ENCODE data around the gene GNB2.

The GNB2 gene

DNA sequence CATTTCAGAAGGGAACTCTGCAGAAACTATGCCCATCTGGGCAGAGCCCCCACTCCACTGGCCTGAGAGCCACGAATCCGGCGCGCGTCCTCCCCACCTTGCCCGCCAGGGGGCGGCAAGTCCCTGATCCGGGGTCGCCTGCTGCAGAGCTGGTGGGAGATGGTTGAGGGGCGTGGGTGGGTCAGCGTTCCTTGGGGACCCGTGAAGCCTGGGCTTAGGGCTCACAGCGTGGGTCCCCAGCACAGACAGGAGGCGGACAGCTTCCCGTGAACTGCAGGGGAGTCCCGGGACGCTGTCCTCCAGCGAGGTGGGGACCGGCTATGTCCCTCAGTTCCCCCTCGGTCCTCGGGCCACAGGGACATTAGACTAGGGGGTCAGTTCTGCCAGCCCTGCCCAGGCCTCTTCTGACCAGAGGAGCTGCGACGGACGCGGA lies 31.8 kb downstream of the GNB2 start:
- no peaks in the 10 kb centered on the region for H3K9me3 ChIP-seq (ENCODE audit: insufficient read depth, low read length)
- H4K20me1 ChIP-seq (ENCODE audit: insufficient read depth, low read length), result no peaks in the 10 kb centered on the region
- H3K9ac ChIP-seq (ENCODE audit: low read length), result peak overlapping the region; percentile 99
- peak overlapping the region; percentile 90 for H3K4me3 ChIP-seq (ENCODE audit: low read length)
- H3K36me3 ChIP-seq (replicated peaks; ENCODE audit: low read depth, low read length), result peaks cover 8% of the 10 kb centered on the region
- peak overlapping the region; percentile 85 for H3K27ac ChIP-seq (ENCODE audit: low read length)
- TF ChIP-seq, protein P1, sequence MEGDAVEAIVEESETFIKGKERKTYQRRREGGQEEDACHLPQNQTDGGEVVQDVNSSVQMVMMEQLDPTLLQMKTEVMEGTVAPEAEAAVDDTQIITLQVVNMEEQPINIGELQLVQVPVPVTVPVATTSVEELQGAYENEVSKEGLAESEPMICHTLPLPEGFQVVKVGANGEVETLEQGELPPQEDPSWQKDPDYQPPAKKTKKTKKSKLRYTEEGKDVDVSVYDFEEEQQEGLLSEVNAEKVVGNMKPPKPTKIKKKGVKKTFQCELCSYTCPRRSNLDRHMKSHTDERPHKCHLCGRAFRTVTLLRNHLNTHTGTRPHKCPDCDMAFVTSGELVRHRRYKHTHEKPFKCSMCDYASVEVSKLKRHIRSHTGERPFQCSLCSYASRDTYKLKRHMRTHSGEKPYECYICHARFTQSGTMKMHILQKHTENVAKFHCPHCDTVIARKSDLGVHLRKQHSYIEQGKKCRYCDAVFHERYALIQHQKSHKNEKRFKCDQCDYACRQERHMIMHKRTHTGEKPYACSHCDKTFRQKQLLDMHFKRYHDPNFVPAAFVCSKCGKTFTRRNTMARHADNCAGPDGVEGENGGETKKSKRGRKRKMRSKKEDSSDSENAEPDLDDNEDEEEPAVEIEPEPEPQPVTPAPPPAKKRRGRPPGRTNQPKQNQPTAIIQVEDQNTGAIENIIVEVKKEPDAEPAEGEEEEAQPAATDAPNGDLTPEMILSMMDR (IDR thresholded peaks at IDR 0.05; ENCODE audit: low read depth, low read length), result peak; percentile 86
- no peak for TF ChIP-seq EZH2phosphoT487 (IDR thresholded peaks at IDR 0.05; ENCODE audit: low read depth)
- peaks cover 4% of the 10 kb centered on the region for H3K27me3 ChIP-seq (ENCODE audit: low read depth, low read length)
- H3K4me1 ChIP-seq (ENCODE audit: low read length), result peaks cover 14% of the 10 kb centered on the region
- peak overlapping the region; percentile 86 for H3K4me2 ChIP-seq (ENCODE audit: low read length)
- peaks cover 29% of the 10 kb centered on the region for H3K79me2 ChIP-seq (ENCODE audit: low read length)
- H2AFZ ChIP-seq (ENCODE audit: low read depth, low read length), result peak overlapping the region; percentile 36; the same call in 1 of the 2 replicates

DNA sequence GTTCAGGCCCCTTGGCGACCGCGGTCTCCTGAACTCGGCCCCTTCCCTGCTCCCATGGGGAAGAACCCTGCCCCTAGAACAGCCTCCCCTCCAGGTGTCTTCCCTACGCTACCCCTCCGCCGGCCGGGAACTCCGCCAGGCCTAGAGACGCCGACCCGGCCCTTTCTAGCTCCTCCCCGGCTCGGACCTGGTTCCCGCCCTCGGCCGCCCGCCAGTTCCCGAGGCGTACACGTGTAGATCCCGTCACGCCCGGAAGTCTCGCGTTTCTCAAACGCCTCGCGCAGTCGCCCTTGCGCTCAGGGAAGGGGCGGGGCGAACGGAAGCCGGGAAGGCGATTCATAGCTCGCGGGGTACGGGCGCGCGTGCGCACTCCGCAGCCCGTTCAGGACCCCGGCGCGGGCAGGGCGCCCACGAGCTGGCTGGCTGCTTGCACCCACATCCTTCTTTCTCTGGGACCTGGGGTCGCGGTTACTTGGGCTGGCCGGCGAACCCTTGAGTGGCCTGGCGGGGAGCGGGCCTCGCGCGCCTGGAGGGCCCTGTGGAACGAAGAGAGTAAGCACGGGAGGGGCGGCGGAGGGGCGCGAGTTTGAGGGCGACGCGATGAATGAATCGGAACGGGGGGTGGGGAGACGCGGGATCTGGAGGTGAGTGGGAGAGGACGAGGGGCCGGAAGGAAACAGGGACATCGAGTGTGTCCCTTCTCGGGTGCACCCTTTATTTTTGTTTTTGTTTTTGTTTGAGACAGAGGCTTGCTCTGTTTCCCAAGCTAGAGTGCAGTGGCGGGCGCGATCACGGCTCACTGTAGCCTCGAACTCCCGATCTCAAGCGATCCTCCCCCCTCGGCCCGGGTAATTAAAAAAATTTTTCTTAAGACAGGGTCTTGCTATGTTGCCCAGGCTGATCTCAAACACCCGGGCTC lies 32.5 kb downstream of the GNB2 start, which contains the start of gene POP7:
Gene POP7 (plus strand): TSS at position 369 of the 919 bp plus-strand sequence. CDS start 710 bp downstream, outside the sequence.
- H4K20me1 ChIP-seq (ENCODE audit: insufficient read depth, low read length), result no peaks in the 10 kb centered on the region
- no peaks in the 10 kb centered on the region for H3K27me3 ChIP-seq (ENCODE audit: low read depth, low read length)
- H2AFZ ChIP-seq (ENCODE audit: low read depth, low read length), result peak within 1 kb of the TSS; percentile 36; the same call in 1 of the 2 replicates
- TF ChIP-seq, protein P1 (IDR thresholded peaks at IDR 0.05; ENCODE audit: low read depth, low read length), result no peak
- no peak for TF ChIP-seq EZH2phosphoT487 (IDR thresholded peaks at IDR 0.05; ENCODE audit: low read depth)
- peaks cover 8% of the 10 kb centered on the region for H3K36me3 ChIP-seq (replicated peaks; ENCODE audit: low read depth, low read length)
- peaks cover 29% of the 10 kb centered on the region for H3K79me2 ChIP-seq (ENCODE audit: low read length)
- H3K4me1 ChIP-seq (ENCODE audit: low read length), result peaks cover 14% of the 10 kb centered on the region
- H3K4me3 ChIP-seq (ENCODE audit: low read length), result peak within 1 kb of the TSS; percentile 90
- H3K9ac ChIP-seq (ENCODE audit: low read length), result peak within 1 kb of the TSS; percentile 99
- peak within 1 kb of the TSS; percentile 95 for H3K4me2 ChIP-seq (ENCODE audit: low read length)
- no peaks in the 10 kb centered on the region for H3K9me3 ChIP-seq (ENCODE audit: insufficient read depth, low read length)
- peak within 1 kb of the TSS; percentile 85 for H3K27ac ChIP-seq (ENCODE audit: low read length)

DNA sequence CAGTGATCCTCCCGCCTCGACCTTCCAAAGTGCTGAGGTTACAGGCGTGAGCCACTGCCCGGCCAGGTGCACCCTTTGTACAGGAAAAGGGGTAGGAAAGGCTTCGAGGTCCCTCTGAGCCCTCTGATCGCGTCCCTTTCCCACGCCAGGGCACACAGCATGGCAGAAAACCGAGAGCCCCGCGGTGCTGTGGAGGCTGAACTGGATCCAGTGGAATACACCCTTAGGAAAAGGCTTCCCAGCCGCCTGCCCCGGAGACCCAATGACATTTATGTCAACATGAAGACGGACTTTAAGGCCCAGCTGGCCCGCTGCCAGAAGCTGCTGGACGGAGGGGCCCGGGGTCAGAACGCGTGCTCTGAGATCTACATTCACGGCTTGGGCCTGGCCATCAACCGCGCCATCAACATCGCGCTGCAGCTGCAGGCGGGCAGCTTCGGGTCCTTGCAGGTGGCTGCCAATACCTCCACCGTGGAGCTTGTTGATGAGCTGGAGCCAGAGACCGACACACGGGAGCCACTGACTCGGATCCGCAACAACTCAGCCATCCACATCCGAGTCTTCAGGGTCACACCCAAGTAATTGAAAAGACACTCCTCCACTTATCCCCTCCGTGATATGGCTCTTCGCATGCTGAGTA lies 33.3 kb downstream of the GNB2 start:
- peaks cover 29% of the 10 kb centered on the region for H3K79me2 ChIP-seq (ENCODE audit: low read length)
- H2AFZ ChIP-seq (ENCODE audit: low read depth, low read length), result no peak overlapping the region
- peak overlapping the region; percentile 85; the same call in 1 of the 2 replicates for H3K27ac ChIP-seq (ENCODE audit: low read length)
- peak overlapping the region; percentile 99 for H3K9ac ChIP-seq (ENCODE audit: low read length)
- H4K20me1 ChIP-seq (ENCODE audit: insufficient read depth, low read length), result no peaks in the 10 kb centered on the region
- no peaks in the 10 kb centered on the region for H3K27me3 ChIP-seq (ENCODE audit: low read depth, low read length)
- TF ChIP-seq EZH2phosphoT487 (IDR thresholded peaks at IDR 0.05; ENCODE audit: low read depth), result no peak
- TF ChIP-seq, protein P1 (IDR thresholded peaks at IDR 0.05; ENCODE audit: low read depth, low read length), result no peak
- H3K4me2 ChIP-seq (ENCODE audit: low read length), result peak overlapping the region; percentile 95
- H3K9me3 ChIP-seq (ENCODE audit: insufficient read depth, low read length), result no peaks in the 10 kb centered on the region
- H3K4me1 ChIP-seq (ENCODE audit: low read length), result peaks cover 14% of the 10 kb centered on the region
- H3K4me3 ChIP-seq (ENCODE audit: low read length), result peak overlapping the region; percentile 90
- H3K36me3 ChIP-seq (replicated peaks; ENCODE audit: low read depth, low read length), result peaks cover 8% of the 10 kb centered on the region

DNA sequence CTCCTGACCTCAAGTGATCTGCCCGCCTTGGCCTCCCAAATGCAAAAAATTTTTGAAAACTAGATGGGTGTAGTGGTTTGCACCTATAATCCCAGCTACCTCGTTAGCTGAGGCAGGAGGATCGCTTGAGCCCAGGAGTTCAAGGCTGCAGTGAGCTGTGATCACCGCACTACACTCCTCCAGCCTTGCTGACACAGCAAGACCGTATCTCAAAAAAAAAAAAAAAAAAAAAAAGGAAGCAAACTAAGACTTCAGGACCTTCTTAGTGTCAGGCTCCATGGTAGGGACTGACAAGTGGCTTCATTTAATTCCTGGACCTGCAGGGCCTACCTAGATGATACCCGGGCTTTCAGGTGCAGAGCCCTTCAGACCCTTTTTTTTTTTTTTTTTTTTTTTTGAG lies 34.9 kb downstream of the GNB2 start:
- Histone ChIP-seq H3K27me3 (ENCODE audit: low read depth, low read length) (no peaks in the 10 kb centered on the region), H3K4me2 (ENCODE audit: low read length) (no peak overlapping the region), H3K4me3 (ENCODE audit: low read length) (no peak overlapping the region), H3K79me2 (ENCODE audit: low read length) (peaks cover 29% of the 10 kb centered on the region), H3K4me1 (ENCODE audit: low read length) (peaks cover 14% of the 10 kb centered on the region), H3K9me3 (ENCODE audit: insufficient read depth, low read length) (no peaks in the 10 kb centered on the region), H3K27ac (ENCODE audit: low read length) (no peak overlapping the region), H3K36me3 (replicated peaks; ENCODE audit: low read depth, low read length) (peaks cover 8% of the 10 kb centered on the region), H2AFZ (ENCODE audit: low read depth, low read length) (no peak overlapping the region), H4K20me1 (ENCODE audit: insufficient read depth, low read length) (no peaks in the 10 kb centered on the region), H3K9ac (ENCODE audit: low read length) (no peak overlapping the region)
- no peak for TF ChIP-seq EZH2phosphoT487 (IDR thresholded peaks at IDR 0.05; ENCODE audit: low read depth)
- TF ChIP-seq, protein P1 (IDR thresholded peaks at IDR 0.05; ENCODE audit: low read depth, low read length), result no peak

All from OCI-LY3 (cell line).